Measurements from ENCODE around the gene KAZN.

GRCh38 chr1:15090373-15090772, 491.9 kb downstream of the KAZN start:
- TF ChIP-seq CTCF (conservative IDR thresholded peaks at IDR 0.05; ENCODE audit: low read length): no peak
- no peak for TF ChIP-seq EZH2phosphoT487 (IDR thresholded peaks at IDR 0.05; ENCODE audit: borderline replicate concordance)
